Testis (tissue), 2 donors: ENCODE results near the gene RUNX1.

Experiments used
- CTCF ChIP-seq, 3 experiments: fragments of 450-650 bp in 2 of 3; fragments of 200-600 bp in 1 of 3; sonication (generic) in 1 of 3; IDR thresholded peaks; one replicate each; pipeline ENCODE4 v1.5.1; 2016 to 2019; ENCODE audit warnings: antibody characterized with exemption in 3 of 3, mild to moderate bottlenecking in 2 of 3, moderate library complexity in 1 of 3
- POLR2A ChIP-seq: fragments of 450-650 bp; IDR thresholded peaks from one replicate; pipeline ENCODE4 v1.6.1; 2017; ENCODE audit warnings: antibody characterized with exemption, mild to moderate bottlenecking, moderate library complexity

GRCh38 chr21:34827445-34828235 lies 221.5 kb downstream of the RUNX1 start:
- TF ChIP-seq POLR2A (no peak), CTCF (IDR thresholded peaks at IDR 0.05) (no peak)
